H1 (cell line): ENCODE measurements around the gene PABPN1.

Source experiments
- CEBPB ChIP-seq: IDR thresholded peaks from 2 replicates; pipeline ENCODE4 v1.6.1; 2012; ENCODE audit warnings: low read depth, low read length
- CREB1 ChIP-seq: IDR thresholded peaks from 2 replicates; pipeline ENCODE4 v1.6.1; 2012; ENCODE audit warnings: inconsistent platforms
- HDAC6 ChIP-seq: IDR thresholded peaks from one replicate; pipeline ENCODE4 v1.7.1; 2012; ENCODE audit warnings: low read depth, mild to moderate bottlenecking, inconsistent platforms, low read length, moderate library complexity
- POLR2A ChIP-seq, 2 experiments: IDR thresholded peaks; 1 replicate in 1 of 2; 2 replicates in 1 of 2; pipeline ENCODE4 v1.6.1; 2011; ENCODE audit warnings: low read depth in 2 of 2, low read length in 2 of 2, mild to moderate bottlenecking in 2 of 2; ENCODE audit errors: control extremely low read depth in 1 of 2
- RAD21 ChIP-seq, 2 experiments: IDR thresholded peaks in 1 of 2; conservative IDR thresholded peaks in 1 of 2; 2 replicates each; pipeline ENCODE4 v1.6.1; 2011; ENCODE audit warnings: low read depth in 2 of 2, low read length in 2 of 2, improper control_type of control experiment in 1 of 2, inconsistent platforms in 1 of 2, mild to moderate bottlenecking in 1 of 2, moderate library complexity in 1 of 2
- RXRA ChIP-seq: IDR thresholded peaks from 2 replicates; pipeline ENCODE4 v1.6.1; 2011; ENCODE audit warnings: low read depth, mild to moderate bottlenecking, low read length, moderate library complexity; ENCODE audit not compliant: insufficient read depth
- SP1 ChIP-seq: IDR thresholded peaks from 2 replicates; pipeline ENCODE4 v1.6.1; 2011; ENCODE audit warnings: low read depth, low read length
- TAF1 ChIP-seq: IDR thresholded peaks from 2 replicates; pipeline ENCODE4 v1.6.1; 2011; ENCODE audit warnings: mild to moderate bottlenecking, low read depth, low read length
- YY1 ChIP-seq: IDR thresholded peaks from 2 replicates; pipeline ENCODE4 v1.6.1; 2011; ENCODE audit warnings: low read depth, mild to moderate bottlenecking, low read length
- TF ChIP-seq, protein P1 (sequence below): IDR thresholded peaks from 2 replicates; pipeline ENCODE4 v1.6.1; 2012; ENCODE audit warnings: inconsistent platforms
- TF ChIP-seq, protein P2 (sequence below), 3 experiments: IDR thresholded peaks; 1 replicate in 2 of 3; 2 replicates in 1 of 3; pipeline versions ENCODE4 v1.5.1 to v1.6.1; 2011; ENCODE audit warnings: low read length in 3 of 3, mild to moderate bottlenecking in 3 of 3, inconsistent platforms in 2 of 3, low read depth in 1 of 3, moderate library complexity in 1 of 3; ENCODE audit not compliant: insufficient read depth in 1 of 3; ENCODE audit errors: control extremely low read depth in 1 of 3

DNA sequence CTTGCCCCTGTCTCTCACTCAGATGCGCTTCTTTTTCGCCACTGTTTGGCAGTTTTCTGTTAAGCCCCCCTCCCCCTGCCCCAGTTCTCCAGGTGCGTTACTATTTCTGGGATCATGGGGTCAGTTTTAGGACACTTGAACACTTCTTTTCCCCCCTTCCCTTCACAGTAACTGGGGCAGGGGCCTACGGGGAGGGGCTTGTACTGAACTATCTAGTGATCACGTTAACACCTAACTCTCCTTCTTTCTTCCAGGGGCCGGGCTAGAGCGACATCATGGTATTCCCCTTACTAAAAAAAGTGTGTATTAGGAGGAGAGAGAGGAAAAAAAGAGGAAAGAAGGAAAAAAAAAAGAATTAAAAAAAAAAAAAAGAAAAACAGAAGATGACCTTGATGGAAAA is 3.7 kb downstream of the PABPN1 start:
- TF ChIP-seq, protein P1, sequence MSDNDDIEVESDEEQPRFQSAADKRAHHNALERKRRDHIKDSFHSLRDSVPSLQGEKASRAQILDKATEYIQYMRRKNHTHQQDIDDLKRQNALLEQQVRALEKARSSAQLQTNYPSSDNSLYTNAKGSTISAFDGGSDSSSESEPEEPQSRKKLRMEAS, result no peak
- no peak for TF ChIP-seq POLR2A (IDR thresholded peaks at IDR 0.05; ENCODE audit: control extremely low read depth in 1 of 2, low read depth in 2 of 2, low read length in 2 of 2)
- no peak for TF ChIP-seq CREB1
- TF ChIP-seq, protein P2, sequence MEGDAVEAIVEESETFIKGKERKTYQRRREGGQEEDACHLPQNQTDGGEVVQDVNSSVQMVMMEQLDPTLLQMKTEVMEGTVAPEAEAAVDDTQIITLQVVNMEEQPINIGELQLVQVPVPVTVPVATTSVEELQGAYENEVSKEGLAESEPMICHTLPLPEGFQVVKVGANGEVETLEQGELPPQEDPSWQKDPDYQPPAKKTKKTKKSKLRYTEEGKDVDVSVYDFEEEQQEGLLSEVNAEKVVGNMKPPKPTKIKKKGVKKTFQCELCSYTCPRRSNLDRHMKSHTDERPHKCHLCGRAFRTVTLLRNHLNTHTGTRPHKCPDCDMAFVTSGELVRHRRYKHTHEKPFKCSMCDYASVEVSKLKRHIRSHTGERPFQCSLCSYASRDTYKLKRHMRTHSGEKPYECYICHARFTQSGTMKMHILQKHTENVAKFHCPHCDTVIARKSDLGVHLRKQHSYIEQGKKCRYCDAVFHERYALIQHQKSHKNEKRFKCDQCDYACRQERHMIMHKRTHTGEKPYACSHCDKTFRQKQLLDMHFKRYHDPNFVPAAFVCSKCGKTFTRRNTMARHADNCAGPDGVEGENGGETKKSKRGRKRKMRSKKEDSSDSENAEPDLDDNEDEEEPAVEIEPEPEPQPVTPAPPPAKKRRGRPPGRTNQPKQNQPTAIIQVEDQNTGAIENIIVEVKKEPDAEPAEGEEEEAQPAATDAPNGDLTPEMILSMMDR (IDR thresholded peaks at IDR 0.05; ENCODE audit: control extremely low read depth in 1 of 3, insufficient read depth in 1 of 3, low read depth in 1 of 3, low read length in 3 of 3), result no peak
- TF ChIP-seq CEBPB, result no peak
- TF ChIP-seq HDAC6, result no peak
- TF ChIP-seq SP1, result no peak
- TF ChIP-seq RAD21 (IDR thresholded peaks at IDR 0.05 in 1 of 2, conservative IDR thresholded peaks at IDR 0.05 in 1 of 2; ENCODE audit: low read depth in 2 of 2, low read length in 2 of 2), result no peak
- no peak for TF ChIP-seq TAF1
- no peak for TF ChIP-seq RXRA
- TF ChIP-seq YY1, result no peak
